Lower leg skin (tissue), 3 donors: Measurements from ENCODE around the gene NSMF.
"Not testable (repeated sequence)": the region's sequence is repeated elsewhere in the genome, so short reads cannot be mapped to it uniquely, and the experiment has no call there.

Experiments used
- POLR2A ChIP-seq, 2 donors: fragments of 450-650 bp; IDR thresholded peaks; one replicate each; pipeline ENCODE4 v1.6.1; 2016 to 2017; ENCODE audit warnings: antibody characterized with exemption in 2 of 2, mild to moderate bottlenecking in 1 of 2, moderate library complexity in 1 of 2
- TF ChIP-seq, protein P1 (sequence below), 3 donors: fragments of 450-650 bp; IDR thresholded peaks; one replicate each; pipeline ENCODE4 v1.5.1; 2016; ENCODE audit warnings: antibody characterized with exemption in 3 of 3, mild to moderate bottlenecking in 3 of 3, moderate library complexity in 2 of 3

- TF ChIP-seq, protein P1, sequence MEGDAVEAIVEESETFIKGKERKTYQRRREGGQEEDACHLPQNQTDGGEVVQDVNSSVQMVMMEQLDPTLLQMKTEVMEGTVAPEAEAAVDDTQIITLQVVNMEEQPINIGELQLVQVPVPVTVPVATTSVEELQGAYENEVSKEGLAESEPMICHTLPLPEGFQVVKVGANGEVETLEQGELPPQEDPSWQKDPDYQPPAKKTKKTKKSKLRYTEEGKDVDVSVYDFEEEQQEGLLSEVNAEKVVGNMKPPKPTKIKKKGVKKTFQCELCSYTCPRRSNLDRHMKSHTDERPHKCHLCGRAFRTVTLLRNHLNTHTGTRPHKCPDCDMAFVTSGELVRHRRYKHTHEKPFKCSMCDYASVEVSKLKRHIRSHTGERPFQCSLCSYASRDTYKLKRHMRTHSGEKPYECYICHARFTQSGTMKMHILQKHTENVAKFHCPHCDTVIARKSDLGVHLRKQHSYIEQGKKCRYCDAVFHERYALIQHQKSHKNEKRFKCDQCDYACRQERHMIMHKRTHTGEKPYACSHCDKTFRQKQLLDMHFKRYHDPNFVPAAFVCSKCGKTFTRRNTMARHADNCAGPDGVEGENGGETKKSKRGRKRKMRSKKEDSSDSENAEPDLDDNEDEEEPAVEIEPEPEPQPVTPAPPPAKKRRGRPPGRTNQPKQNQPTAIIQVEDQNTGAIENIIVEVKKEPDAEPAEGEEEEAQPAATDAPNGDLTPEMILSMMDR (IDR thresholded peaks at IDR 0.05) = not testable (repeated sequence)
- TF ChIP-seq POLR2A (IDR thresholded peaks at IDR 0.05) = not testable (repeated sequence)
Observed at GRCh38 chr9:137410236-137410890, 48.8 kb downstream of the NSMF start.
